HG03025 (cell line): Measurements from ENCODE around the gene CAMTA1.

ENCODE experiments used
- ATAC-seq: cut with Tn5 transposase; IDR thresholded peaks from one replicate; pipeline ENCODE4 v1.9.1; 2021; ENCODE audit warnings: mild to moderate bottlenecking, moderate library complexity; ENCODE audit not compliant: unreplicated experiment, low FRiP score

Gene CAMTA1

GRCh38 chr1:7388141-7388487, 602.9 kb downstream of the CAMTA1 start:
- no peak for ATAC-seq

DNA sequence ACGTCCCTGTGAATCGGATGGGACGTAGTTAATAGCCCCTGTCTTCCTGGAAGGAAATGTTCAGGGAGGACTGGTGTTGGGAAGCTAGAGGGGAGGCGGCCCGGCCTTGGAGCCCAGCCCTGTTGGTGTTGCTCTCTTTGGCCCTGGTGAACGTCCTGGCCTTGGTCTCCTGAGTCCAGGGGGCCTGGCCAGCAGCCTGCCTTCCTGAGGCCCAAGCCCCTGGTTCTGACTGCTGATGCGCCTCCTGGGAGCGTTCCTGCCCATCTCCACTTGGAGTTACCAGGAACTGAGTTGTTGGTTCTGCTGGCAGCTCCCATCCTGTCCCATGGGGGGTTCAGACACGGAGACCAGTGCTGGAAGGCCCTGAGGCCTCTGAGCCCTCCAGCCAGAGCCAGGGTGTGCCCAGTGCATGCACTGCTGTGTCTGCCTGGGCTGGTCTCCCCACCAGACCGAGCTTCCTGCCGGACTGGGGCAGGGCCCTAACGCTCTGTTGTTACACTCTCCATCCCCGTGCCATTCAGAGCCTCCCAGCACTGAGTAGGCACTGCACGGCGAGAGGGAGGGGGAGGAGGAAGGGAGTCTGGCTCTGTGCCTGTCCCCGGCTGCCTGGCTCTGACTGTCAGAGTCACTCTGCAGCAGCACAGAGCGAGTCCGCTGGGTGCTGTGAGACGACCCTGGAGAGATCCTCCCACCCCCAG, 603.4 kb downstream of the CAMTA1 start:
- no peak for ATAC-seq

DNA sequence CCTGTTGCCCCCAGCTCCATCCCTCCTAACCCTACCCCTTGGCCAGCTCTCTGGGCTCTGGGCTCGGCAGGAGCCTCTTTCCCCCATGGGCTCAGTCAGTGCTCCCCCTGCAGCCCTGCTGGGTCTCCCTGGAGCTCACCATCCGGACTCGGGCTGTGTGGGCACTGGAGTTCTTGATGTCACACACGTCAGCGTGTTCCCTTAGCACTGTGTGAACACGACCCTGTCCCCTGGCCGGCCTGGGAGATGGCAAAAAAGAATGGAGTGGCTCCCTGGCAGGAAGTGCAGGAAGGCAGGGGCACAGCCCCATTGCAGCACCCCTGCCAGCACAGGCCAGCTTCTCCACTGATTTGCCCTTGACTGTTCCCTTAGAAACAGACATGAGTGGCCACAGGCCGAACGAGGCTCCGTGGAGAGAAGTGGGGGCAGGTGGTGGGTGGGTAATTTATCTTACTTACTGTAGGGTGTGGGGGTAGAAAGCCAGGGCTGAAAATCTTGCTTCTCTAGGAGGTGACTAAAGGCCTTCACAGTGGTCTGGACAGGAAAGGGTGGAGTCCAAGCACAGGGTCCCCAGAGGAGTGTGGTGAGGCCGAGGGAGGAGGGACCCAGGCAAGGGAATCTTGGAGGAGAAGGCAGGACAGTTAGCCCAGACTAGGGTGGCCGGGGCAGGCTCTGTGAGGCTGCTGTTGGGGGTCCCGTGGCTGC, 604.1 kb downstream of the CAMTA1 start:
- ATAC-seq, result no peak

GRCh38 chr1:7389906-7390603, 604.8 kb downstream of the CAMTA1 start:
- ATAC-seq, result no peak

DNA sequence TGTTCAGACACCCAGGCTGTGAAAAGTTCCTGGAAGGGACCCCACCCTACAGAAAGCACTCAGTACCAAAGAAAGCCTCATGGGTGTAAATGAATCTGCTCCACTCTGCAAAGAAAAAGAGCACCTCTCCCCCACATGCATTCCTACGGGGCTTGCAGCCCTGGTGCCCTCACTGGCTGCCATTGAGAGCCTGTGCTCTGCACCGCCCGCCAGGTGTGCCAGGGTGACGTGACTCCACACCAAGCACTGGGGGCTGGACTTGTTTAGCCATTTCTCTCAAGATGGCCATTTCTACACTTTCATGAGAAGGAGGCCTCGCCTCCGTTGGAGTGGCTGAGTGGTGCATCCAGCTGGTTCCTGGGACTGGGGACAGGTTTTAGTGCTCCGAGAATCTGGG, 605.3 kb downstream of the CAMTA1 start:
- no peak for ATAC-seq

DNA sequence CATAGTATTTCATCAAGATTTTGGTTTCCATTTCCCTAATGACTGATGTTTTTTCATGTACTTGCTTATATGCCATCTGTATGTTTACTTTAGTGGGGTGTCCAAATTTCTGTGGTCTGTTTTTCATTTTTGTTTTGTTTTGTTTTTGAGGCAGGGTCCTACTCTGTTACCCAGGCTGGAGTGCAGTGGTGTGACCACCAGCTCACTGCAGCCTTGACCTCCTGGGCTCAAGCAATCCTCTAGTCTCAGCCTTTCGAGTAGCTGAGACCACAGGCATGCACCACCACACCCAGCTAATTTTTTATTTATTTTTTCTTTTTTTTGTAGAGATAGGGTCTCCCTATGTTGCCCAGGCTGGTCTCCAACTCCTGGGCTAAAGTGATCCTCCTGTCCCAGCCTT, 607.9 kb downstream of the CAMTA1 start:
- ATAC-seq, result no peak

GRCh38 chr1:7395251-7395650, 610.0 kb downstream of the CAMTA1 start:
- ATAC-seq, result no peak

DNA sequence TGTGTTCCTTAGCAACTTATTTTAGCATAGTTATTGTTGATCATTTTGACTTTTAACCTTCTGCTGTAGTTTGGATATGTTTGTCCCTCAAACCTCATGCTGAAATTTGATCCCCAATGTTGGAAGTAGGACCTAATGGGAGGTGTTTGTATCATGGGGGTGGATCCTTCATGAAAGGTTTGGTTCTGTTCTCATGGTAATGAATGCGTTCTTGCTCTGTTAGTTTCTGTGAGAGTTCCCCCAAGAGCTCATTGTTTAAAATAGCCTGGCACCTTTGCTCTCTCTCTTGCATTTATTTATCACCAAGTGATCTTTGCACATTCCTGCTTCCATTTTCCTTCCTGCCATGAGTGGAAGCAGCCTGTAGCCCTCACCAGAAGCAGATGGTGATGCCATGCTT, 613.7 kb downstream of the CAMTA1 start:
- ATAC-seq, result no peak

GRCh38 chr1:7399514-7400125, 614.4 kb downstream of the CAMTA1 start:
- no peak for ATAC-seq

DNA sequence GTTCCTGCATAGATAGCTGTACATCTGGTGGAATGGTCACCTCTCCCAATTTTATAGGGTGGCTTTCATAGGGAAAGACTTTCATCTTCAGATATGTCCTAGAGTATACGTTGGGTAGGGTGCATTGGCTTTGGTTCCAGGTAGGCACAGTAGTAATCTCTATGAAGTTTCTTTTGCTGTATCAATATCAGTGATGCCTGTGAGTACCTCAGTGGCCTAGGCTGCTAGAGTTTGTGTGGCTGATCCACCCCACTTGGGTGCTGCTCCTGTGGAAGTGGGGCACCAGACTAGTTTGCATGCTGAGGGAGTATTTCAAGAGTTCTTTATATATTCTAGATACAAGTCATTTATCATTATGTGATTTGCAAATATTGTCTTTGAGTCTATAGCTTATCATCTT, 615.3 kb downstream of the CAMTA1 start:
- no peak for ATAC-seq

DNA sequence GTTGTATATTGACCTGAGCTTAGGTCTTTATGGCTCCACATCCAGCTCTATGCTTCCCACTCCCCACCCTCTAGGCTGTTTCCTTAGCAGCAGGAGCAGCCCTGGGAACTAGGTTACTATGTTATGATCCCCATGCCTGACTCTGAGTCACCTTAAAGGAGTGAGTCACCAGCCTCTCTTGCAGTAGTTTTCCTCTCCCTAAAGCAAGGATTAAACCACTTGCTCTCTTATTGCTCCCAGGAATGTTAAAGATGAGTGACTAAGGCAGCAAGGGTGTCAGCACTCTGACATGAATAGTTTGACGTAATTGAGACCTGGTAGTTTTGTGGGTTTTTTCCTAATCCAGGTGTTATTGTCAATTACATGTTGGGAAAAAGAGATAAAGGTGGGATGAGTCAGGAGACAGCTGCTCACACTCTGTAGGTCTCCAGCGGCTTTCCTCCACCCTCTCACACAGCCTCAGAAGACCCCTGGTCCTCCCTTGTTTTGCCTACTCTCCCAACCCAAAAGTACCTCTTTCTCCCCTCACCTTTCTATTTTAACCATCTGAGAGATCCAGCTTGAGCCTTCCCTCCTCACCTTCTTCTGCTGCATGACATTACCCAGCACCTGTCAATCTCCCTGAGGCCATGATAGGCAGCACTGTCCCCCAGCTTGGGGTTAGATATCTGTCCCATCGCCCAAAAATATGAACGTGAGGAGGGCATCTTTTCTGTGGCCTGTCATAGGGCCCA, 616.7 kb downstream of the CAMTA1 start:
- ATAC-seq, result no peak

- ATAC-seq, result no peak
Measured at GRCh38 chr1:7402548-7402850, 617.2 kb downstream of the CAMTA1 start.

DNA sequence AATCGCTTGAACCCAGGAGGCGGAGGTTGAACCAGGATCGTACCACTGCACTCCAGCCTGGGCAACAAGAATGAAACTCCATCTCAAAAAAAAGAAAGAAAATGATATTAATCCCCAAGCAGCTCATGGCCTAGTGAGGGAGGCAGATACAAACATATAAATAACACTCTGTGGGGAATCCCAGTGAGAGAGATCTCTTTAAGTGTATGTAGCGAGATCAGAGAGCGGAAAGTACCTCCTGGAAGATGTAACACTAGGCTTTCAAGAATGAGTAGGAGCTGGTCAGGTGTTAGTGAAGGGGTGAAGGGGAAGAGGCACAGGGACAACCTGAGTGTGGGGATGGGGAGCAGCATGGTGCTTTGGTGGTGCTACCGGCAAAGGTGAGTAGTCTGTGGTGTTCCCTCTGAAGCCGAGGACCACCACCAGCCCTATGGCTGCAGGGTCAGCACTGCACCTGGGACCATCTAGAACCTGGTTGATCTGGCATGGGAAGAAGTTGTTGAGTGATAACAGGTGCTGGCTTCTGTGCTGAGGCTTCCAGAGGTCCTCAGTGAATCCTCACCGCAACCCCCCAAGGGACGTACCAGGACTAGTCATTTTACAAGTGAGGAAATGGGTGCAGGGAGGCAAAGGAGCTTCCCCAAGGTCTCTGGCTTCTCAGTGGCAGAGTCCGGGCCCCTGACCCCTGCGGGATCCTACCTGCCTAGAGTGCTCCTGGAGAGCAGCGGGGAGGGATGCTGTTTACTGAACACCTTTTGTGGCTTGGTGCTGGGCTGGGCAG, 618.2 kb downstream of the CAMTA1 start:
- ATAC-seq, result no peak

GRCh38 chr1:7404046-7404742, 618.9 kb downstream of the CAMTA1 start:
- no peak for ATAC-seq

- ATAC-seq, result no peak
Measured at GRCh38 chr1:7405844-7406500, 620.7 kb downstream of the CAMTA1 start.

DNA sequence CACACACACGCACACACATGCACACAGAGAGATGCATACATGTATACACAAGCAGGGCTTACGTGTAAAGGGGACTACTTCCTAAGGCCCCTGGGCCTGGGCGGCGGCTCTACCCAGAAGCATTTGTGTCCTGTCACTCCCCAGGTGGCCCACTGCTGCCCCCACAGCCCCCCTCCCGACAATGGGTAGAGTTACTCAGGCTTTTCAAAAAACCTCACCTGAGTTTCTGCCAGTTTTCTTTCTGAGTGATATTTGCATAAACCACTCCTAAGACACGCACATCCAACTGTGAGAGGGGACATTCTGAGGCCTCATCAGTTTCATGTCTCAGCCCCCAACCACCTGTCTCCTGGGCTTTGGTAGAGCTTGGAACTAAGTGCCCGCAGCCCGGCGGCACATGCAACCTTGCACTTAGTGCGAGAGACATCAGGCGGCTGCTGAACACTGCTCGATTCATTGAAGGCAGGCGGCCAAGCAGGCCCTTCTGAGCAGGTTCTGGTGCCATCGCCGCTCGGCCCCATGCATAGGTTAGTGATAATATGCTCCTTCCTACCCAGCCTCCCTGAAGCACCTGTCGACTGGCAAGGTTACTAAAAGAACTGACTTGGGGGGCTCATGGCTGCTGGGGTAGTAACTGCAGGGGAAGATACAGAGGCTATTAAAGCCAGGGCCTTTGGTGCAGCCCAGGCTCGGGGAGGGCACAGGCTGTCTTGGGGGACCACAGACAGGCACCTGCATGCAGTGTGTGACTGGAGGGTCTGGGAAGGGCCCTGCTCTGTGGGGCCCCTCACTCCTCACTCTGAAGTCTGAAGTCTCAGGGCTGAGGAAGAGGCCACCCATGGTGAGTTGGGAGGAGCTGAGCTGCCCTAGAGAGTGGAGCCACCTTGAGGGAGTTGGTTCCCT, 621.6 kb downstream of the CAMTA1 start:
- peak; percentile 49 for ATAC-seq

DNA sequence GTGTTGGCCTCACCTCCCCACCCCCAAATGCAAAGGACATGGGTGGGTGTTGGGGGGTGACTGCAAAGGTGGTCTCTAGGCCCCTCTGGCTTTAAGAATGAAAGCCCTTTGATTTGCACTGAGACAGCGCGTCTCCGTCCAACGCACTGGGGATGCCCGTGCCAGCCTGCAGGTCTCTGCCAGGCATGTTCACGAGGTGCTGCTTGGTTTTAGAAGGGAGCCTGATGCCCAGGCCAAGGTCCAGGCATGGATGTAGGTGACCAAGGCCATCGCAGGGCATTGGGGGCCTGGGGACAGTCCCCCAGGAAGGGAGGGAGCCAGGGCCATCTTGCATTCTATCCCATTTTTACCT, 622.3 kb downstream of the CAMTA1 start:
- ATAC-seq, result no peak
